Hematopoietic multipotent progenitor cell treated with erythropoietin and hydrocortisone succinate and interleukin-3 and kit ligand, for 8 days (in vitro differentiated cells): Measurements from ENCODE around the gene INMT.

ENCODE experiments used
- DNase-seq: peaks from one replicate; pipeline ENCODE4 v3.0.0-alpha.2; 2015

The INMT gene

GRCh38 chr7:30754315-30754877 is 2.5 kb downstream of the INMT start:
- DNase-seq = no peak

- DNase-seq = no peak
Measured at GRCh38 chr7:30755384-30756154, 3.6 kb downstream of the INMT start.

GRCh38 chr7:30757342-30757692 is 5.4 kb downstream of the INMT start:
- DNase-seq = no peak

GRCh38 chr7:30760514-30761213 is 8.7 kb downstream of the INMT start:
- no peak for DNase-seq

GRCh38 chr7:30761214-30762156 is 9.6 kb downstream of the INMT start:
- DNase-seq = peak; percentile 99

GRCh38 chr7:30764030-30764975 is 12.4 kb downstream of the INMT start:
- peak; percentile 60 for DNase-seq

GRCh38 chr7:30765408-30765807 is 13.5 kb downstream of the INMT start:
- DNase-seq = no peak

GRCh38 chr7:30770845-30771173 is 18.9 kb downstream of the INMT start:
- no peak for DNase-seq

- peak; percentile 80 for DNase-seq
Measured at GRCh38 chr7:30771174-30771879, 19.4 kb downstream of the INMT start, which contains the start of gene MINDY4. Gene MINDY4 (plus strand): TSS chr7:30771417. CDS start chr7:30771494, 77 bp downstream.

GRCh38 chr7:30771880-30772425 is 20.0 kb downstream of the INMT start:
- peak; percentile 35 for DNase-seq

GRCh38 chr7:30772984-30773383 is 21.0 kb downstream of the INMT start:
- DNase-seq = no peak

GRCh38 chr7:30775992-30776391 is 24.1 kb downstream of the INMT start:
- no peak for DNase-seq

GRCh38 chr7:30776971-30777370 is 25.0 kb downstream of the INMT start:
- DNase-seq = no peak

GRCh38 chr7:30778255-30779025 is 26.5 kb downstream of the INMT start:
- DNase-seq = no peak

GRCh38 chr7:30779574-30779973 is 27.6 kb downstream of the INMT start:
- no peak for DNase-seq

GRCh38 chr7:30780941-30781340 is 29.0 kb downstream of the INMT start:
- DNase-seq = no peak

GRCh38 chr7:30782690-30783089 is 30.8 kb downstream of the INMT start:
- no peak for DNase-seq

- no peak for DNase-seq
Measured at GRCh38 chr7:30785786-30786185, 33.9 kb downstream of the INMT start.

GRCh38 chr7:30787486-30787885 is 35.6 kb downstream of the INMT start:
- DNase-seq = no peak
